Left renal cortex interstitium (tissue), 4 donors: ENCODE results near the gene LHX5. TPM values are rescaled to one million over a fixed set of nuclear protein-coding genes. Genes with fewer than 3 reads are reported as not detected.

Experiments used
- DNase-seq, 4 donors: peaks; one replicate each; pipeline ENCODE4 v3.0.0-alpha.2; 2013; ENCODE audit warnings: low read depth in 4 of 4, low spot score in 2 of 4, missing footprints in 1 of 4
- polyA plus RNA-seq, 4 donors: library from polyadenylated mRNA; unstranded; fragments of 120-200 nt; gene quantifications; one replicate each; pipeline ENCODE4 v1.2.1, GENCODE V29; 2013; ENCODE audit not compliant: insufficient read length in 4 of 4

Gene LHX5
- polyA plus RNA-seq, 4 donors = 0.03 TPM; not detected in 3

GRCh38 chr12:113478351-113479011, 6.8 kb upstream of the LHX5 start:
- no peak for DNase-seq

GRCh38 chr12:113477842-113478215, 6.2 kb upstream of the LHX5 start:
- DNase-seq = no peak

GRCh38 chr12:113477171-113477841, 5.6 kb upstream of the LHX5 start:
- DNase-seq = no peak

GRCh38 chr12:113476176-113476986, 4.7 kb upstream of the LHX5 start:
- no peak for DNase-seq

- no peak for DNase-seq
These were observed 3.9 kb upstream of the LHX5 start for GRCh38 chr12:113475451-113476175.

GRCh38 chr12:113474635-113475436, 3.2 kb upstream of the LHX5 start:
- no peak for DNase-seq

GRCh38 chr12:113473942-113474341, 2.3 kb upstream of the LHX5 start:
- no peak for DNase-seq

GRCh38 chr12:113473400-113473799, 1.7 kb upstream of the LHX5 start:
- DNase-seq = no peak

GRCh38 chr12:113472191-113473121, 785 bp upstream of the LHX5 start:
- DNase-seq = no peak

- DNase-seq = no peak
These were observed 626 bp downstream of the LHX5 start for GRCh38 chr12:113470871-113471618.

- no peak for DNase-seq
These were observed 1.5 kb downstream of the LHX5 start for GRCh38 chr12:113469949-113470743.

GRCh38 chr12:113469224-113469948, 2.3 kb downstream of the LHX5 start:
- DNase-seq = no peak

- DNase-seq = no peak
These were observed 3.1 kb downstream of the LHX5 start for GRCh38 chr12:113468365-113469223.

- no peak for DNase-seq
These were observed 3.9 kb downstream of the LHX5 start for GRCh38 chr12:113467502-113468364.

- DNase-seq = no peak
These were observed 4.5 kb downstream of the LHX5 start for GRCh38 chr12:113467142-113467501.
